ENCODE results near the gene SCGB1A1.
A peak's percentile ranks its signal among the peaks of the same experiment; 100 is the strongest.

Gene SCGB1A1

DNA sequence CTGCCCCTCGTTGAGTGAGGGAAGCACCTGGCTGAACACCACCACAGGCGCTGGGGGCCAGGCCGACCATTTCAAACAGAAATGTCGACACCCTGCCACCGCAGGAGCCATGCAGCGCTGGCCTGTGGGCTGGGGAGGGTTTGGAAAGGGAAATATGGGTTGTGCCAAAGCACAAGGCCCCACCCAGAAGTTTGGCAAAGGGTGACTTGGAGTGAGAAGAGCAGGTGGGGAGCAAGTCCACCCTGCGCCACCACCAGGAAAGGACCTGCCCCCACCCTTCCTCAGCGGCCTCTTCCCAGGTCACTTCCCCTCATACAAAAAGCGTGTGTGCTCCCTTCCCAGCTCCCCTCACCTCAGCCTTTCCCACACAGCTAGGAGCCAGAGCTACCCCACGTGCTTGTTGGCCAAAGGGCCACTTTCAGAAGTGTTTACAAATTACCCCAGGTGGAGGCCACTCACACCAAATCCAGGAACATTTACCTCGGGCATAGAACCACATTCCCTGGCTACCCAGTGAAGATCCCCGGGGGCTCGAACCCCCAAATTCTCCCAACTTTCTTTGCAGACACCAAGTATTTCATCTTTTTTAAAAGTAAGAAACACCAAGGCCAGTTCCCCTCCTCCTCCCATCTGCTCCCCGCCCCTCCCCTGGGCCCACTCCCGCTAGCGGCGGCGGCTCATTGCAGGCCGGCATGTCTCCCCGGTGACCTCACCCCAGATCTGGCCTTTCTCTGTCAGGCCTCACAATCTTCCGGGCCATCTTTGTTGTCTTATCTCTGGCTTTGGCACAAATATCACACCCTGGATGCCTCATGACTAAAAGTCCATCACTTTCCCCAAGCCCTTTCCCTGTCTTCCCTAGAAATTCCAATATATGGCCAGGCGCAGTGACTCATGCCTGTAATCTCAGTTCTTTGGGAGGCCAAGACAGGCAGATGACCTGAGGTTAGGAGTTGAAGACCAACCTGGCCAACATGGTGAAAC lies 20.5 kb upstream of the SCGB1A1 start:
- DNase-seq: no peak

- DNase-seq: peak in 2 of 51 donors; percentile 14 to 18
Measured at GRCh38 chr11:62399172-62399877, 19.5 kb upstream of the SCGB1A1 start.

GRCh38 chr11:62399878-62400266 lies 19.0 kb upstream of the SCGB1A1 start:
- no peak for DNase-seq

GRCh38 chr11:62400281-62400680 lies 18.6 kb upstream of the SCGB1A1 start:
- DNase-seq: no peak

- peak in 37 of 51 donors; percentile 14 to 82 (median 54) for DNase-seq
Measured at GRCh38 chr11:62400760-62401159, 18.1 kb upstream of the SCGB1A1 start.

DNA sequence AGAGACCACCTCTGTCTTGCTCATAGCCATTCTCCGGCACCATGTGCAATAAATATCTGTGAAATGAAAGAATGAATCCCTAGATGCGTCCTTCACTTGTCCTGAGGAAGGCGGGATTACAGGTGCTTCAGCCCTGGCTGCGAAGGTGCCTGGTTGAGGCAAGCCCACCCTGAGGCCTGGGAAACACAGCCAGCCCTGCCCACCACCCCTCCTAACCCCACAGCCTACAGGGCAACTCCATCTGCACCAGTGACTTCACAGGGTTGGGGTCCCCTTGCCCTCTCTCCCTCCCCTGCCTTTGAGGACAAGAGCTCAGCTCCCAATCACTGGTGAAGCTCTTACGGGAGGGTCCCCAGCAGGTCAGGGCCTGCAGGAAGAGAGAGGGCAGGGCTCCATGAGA lies 17.5 kb upstream of the SCGB1A1 start:
- no peak for DNase-seq

- DNase-seq: no peak
Measured at GRCh38 chr11:62401811-62402210, 17.0 kb upstream of the SCGB1A1 start.

DNA sequence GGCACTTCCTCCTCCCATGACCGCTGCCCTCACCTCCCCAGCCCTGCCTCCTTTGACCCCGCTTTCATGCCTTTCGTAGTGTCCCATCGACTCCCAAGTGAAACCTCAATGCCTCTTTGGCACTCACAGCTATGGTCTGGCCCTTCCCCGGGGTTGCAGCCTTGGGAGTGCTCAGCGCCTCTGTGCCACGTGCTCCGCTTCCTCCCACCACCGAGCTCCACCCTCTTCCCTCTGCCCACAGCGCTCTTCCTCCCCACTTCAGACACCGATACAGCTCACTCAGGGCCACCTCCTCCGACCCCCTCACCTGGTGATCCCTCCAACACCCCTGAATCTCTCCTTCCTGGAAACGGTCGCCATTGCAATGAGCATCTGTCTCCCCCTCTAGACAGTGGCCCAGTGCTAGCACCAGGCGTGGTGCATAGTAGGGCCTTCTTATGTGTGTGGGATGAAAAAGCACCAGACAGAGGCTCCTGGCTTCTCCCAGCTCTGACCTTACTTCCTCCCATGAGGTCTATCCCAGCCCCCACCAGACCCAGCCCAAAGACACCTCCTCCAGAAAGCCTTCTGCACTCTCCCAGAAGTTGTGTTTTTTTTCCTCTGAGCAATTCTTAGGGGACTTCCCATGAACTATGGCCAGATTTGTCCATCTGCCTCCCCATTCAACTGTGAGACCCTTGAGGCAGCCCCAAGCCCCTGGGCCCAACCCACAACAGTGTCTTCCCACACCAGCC lies 16.4 kb upstream of the SCGB1A1 start:
- peak in 5 of 51 donors; percentile 11 to 32 (median 27) for DNase-seq

- DNase-seq: no peak
Measured at GRCh38 chr11:62402960-62403730, 15.7 kb upstream of the SCGB1A1 start.

GRCh38 chr11:62404435-62404834 lies 14.4 kb upstream of the SCGB1A1 start:
- no peak for DNase-seq

DNA sequence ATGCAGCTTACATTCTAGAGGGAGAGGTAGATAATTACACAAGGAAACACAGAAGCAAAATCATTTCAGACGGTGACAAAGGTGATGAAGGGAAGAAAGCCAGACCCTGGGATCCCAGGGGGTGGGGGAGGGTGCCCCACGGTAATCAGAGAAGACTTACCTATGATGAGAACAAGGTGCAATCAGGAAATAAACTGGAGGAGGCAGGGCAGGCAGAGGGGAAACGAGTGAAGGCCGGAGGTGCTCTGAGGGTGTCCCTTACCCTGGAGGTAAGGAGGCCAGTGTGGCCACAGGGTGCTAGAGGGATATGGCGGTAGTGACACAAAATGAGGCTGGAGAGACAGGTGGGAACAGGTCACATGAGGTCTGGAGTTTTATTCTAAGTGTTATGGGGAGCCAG lies 13.9 kb upstream of the SCGB1A1 start:
- no peak for DNase-seq

- DNase-seq: no peak
Measured at GRCh38 chr11:62406034-62406433, 12.8 kb upstream of the SCGB1A1 start.

DNA sequence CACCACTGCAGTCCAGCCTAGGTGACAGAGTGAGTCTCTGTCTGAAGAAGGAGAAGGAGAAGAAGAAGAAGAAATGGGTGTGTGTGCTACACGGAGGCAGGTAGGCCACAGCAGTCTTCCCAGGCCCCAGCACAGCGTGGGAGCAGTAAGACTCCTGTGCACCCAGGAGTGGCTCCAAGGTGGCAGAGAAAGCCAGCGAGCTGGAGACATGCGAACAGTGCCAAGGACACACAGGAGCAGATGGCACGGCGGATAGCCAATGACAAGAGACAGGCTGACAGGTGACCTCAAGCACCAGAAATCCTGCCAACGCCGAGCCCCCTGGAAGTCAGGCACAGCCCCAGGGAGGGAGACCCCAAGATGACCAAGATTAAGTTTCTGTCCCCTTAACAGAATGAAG lies 9.0 kb upstream of the SCGB1A1 start:
- DNase-seq: no peak

GRCh38 chr11:62410972-62411371 lies 7.9 kb upstream of the SCGB1A1 start:
- DNase-seq: no peak

GRCh38 chr11:62411524-62411923 lies 7.3 kb upstream of the SCGB1A1 start:
- DNase-seq: peak in 6 of 51 donors; percentile 9 to 42 (median 22)

DNA sequence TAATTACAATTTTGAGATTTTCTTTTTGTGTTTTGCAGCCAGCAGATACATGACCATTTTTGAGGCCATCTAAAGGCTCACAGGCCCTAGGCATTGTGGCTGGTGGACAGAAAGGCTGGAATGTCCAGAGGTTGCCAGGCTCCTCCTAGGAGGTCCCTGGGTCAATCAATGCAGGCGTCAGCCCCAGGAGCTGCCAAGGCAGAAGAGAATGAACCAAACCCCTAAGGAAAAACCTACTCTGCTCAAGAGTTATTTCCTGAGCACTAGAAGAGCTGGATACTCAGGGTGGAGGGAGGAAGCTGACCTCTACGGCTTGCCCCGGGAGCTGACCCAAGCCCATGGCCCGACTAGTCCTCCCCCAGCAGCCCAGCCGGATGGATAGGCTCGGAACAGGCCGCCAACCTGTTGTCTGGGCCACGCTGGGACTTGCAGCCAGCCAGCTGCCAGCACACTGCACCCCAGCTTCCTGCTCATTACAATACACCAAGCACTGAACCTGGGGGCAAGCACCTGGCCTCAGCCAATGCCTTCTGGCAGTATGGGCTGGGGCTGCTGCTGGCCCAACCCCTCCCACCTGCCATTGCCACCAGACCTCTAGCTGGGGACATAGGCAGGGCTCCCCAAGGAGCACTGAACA lies 5.7 kb upstream of the SCGB1A1 start:
- DNase-seq: no peak

DNA sequence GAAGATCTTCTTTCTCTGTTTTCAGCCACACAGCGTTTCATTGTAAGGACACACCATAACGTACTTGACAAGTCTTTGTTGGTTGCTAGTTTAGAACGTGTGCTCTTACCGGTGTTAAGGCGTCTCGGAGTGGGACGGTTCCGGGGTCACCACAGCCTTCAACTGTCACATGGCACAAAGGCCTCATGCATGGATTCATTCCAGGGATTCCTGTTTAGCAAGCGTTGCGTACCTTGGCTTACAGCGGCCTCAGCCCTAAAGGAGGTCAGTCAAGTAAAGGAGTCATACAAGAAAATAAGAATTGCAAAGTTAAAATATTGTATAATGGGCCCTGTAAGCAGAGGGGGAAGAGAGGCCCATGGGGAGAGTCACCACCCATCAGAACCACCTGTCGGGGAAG lies 2.2 kb upstream of the SCGB1A1 start:
- no peak for DNase-seq

DNA sequence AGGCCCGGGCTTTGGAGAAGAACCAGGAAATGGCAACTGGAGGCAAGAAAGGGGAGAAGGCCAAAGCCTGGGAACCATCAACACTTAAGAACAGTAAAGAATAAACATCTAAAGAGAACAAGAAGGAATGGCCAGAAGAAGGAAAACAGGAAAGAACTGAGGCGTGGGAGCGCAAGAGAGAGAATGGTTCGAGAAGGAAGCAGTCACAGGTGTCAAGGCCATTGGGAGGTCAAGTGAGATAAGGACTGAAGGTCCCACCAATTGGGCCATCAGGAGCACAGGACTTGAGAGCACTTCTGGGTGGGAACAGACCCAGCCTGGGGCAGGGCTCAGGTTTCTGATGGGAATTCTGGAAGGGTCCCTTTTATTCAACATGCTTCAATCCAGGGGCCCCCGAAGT lies 697 bp upstream of the SCGB1A1 start:
- no peak for DNase-seq

DNA sequence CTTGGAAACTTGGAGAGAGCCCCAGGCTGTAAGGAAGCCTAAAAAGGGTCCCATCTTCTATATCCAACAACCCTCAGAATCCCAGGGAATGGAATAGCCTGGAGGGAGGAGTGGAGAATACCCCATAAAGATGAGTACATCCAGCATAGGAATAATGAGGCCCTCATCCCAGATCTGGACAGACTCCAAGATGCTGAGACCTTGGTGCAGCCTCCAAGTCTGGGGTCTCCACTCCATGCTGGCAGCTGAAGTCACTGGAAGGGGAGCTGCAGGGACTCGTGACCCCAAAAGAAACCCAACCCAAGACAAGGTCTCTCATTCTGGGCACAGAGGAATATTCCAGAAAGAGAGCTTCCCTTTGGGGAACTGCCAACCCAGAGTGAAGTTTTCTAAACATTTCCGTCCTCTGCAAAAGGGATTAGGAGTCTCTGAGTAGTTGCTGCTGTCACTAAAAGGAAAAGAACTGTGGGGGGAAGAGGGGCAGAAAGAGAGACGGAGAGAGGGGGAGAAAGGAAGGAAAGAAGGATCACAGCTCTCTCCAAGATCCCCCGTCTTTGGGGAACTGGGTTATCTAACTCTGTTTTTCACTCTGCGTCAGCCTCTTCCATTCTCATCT lies 589 bp downstream of the SCGB1A1 start:
- DNase-seq: no peak

- no peak for DNase-seq
Measured at GRCh38 chr11:62419943-62420342, 1.1 kb downstream of the SCGB1A1 start.

All from hypothalamus (tissue), 51 donors.